H1 (cell line): Measurements from ENCODE around the gene SAMD4A. TPM values are rescaled to one million over a fixed set of nuclear protein-coding genes. Genes with fewer than 3 reads are reported as not detected.

Experiments
- polyA plus RNA-seq, 7 experiments: library from polyadenylated mRNA; depleted of rRNA in 3 of 7; stranded (reverse) in 5 of 7; unstranded in 2 of 7; fragments of >200 nt in 5 of 7; fragments of 200-250 nt in 2 of 7; gene quantifications; 1 replicate in 5 of 7; 2 replicates in 1 of 7; 4 replicates in 1 of 7; pipeline versions ENCODE4 v1.2.1 to v1.2.3, GENCODE V29; 2011 to 2013; ENCODE audit warnings: missing spikeins in 2 of 7, mixed read lengths in 2 of 7
- total RNA-seq: library from RNA; stranded (reverse); fragmentation: NEBNext Ultra II Directional; extraction: Animal tissue kit (Norgen Biotek cat#: 25700); gene quantifications from 2 replicates; pipeline ENCODE4 v1.2.1, GENCODE V29; 2021
- TF ChIP-seq, protein P1 (sequence below): IDR thresholded peaks from 2 replicates; pipeline ENCODE4 v1.6.1; 2011; ENCODE audit warnings: low read length, improper control_type of control experiment

The SAMD4A gene
- total and polyA plus RNA-seq, 2 of the 8 experiments (the other 6 are each of a cell fraction or from before 2014, with no cell fraction given) = 2.4 to 12.3 TPM

DNA sequence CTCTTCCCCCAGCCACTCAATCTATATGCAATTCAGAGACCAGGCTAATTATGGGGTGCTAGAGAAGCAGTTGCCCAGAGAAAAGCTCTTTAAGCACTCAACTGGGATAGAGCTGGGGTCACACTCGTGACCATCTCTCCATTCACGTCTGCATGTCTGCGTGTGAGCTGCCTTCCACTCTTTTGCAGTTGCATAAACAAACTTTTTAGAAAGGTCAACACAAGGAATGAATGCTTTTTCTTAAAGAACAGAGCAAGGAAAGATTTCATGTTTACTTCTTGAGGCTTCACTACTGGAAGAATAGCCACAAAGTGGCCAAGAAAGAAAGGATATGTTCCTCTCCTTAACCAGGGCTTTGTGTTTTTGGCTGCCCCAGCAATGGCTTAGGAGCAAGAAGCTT, 151.1 kb downstream of the SAMD4A start (continued):
- TF ChIP-seq, protein P1, sequence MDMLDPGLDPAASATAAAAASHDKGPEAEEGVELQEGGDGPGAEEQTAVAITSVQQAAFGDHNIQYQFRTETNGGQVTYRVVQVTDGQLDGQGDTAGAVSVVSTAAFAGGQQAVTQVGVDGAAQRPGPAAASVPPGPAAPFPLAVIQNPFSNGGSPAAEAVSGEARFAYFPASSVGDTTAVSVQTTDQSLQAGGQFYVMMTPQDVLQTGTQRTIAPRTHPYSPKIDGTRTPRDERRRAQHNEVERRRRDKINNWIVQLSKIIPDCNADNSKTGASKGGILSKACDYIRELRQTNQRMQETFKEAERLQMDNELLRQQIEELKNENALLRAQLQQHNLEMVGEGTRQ = no peak
